ENCODE results near the gene ARSK. TPM values are rescaled to one million over a fixed set of nuclear protein-coding genes. Genes with fewer than 3 reads are reported as not detected.

The ARSK gene
- polyA plus RNA-seq, 1 of the 3 experiments (the other 2 are of a cell fraction), result 5.6 TPM

GRCh38 chr5:95620030-95620869 lies 65.3 kb downstream of the ARSK start, which contains the start of gene GPR150:
Gene GPR150, plus strand, starts transcription at chr5:95620087. Its CDS starts 189 bp downstream, at chr5:95620276.
- Histone ChIP-seq H3K4me2 (peak within 1 kb of the TSS; percentile 77), H3K9ac (no peak within 1 kb of the TSS), H3K27me3 (ENCODE audit: insufficient read depth) (no peaks in the 10 kb centered on the region), H3K9me3 (no peaks in the 10 kb centered on the region), H3K27ac (ENCODE audit: low read depth in 2 of 2, low read length in 1 of 2) (no peak within 1 kb of the TSS), H3K9me2 (no peaks in the 10 kb centered on the region), H3K4me1 (ENCODE audit: control insufficient read depth in 1 of 2, insufficient read depth in 2 of 2, low read depth in 1 of 2, low read length in 1 of 2) (peaks cover 0 to 3% of the 10 kb centered on the region in 2 experiments; a peak in 2 of 4 replicates), H3K36me3 (replicated peaks in 1 of 2; ENCODE audit: control insufficient read depth in 1 of 2, insufficient read depth in 2 of 2, low read length in 1 of 2) (no peaks in the 10 kb centered on the region), H3K4me3 (ENCODE audit: low read depth in 2 of 2, low read length in 1 of 2) (peak within 1 kb of the TSS; percentile 49 to 56), H4K20me1 (ENCODE audit: insufficient read depth) (no peaks in the 10 kb centered on the region), H3K79me2 (ENCODE audit: insufficient read depth) (no peaks in the 10 kb centered on the region), H2AFZ (ENCODE audit: low read depth) (peak within 1 kb of the TSS; percentile 87; the same call in 1 of the 2 replicates), H3F3A (replicated peaks; ENCODE audit: insufficient read depth) (no peaks in the 10 kb centered on the region)
- POLR2A ChIA-PET, result no interaction called here
- CTCF ChIA-PET, result interaction anchor here (0.9 to 1.3 kb wide), 4 partner anchors 9 to 161 kb away, joined by 3 to 4 read pairs (median 4); no protein-coding TSS in a partner anchor
- 35% methylated on average over 31 of the region's 85 CpGs for WGBS (ENCODE audit: low lambda C conversion rate)
- DNase-seq, result peak; percentile 87
- TF ChIP-seq RFX5 (IDR thresholded peaks at IDR 0.05; ENCODE audit: low read length), result no peak
- TF ChIP-seq TAF1 (IDR thresholded peaks at IDR 0.05; ENCODE audit: borderline replicate concordance, low read depth, low read length), result no peak
- no peak for TF ChIP-seq USF2 (IDR thresholded peaks at IDR 0.05; ENCODE audit: borderline replicate concordance, low read depth, low read length)
- TF ChIP-seq MAX (IDR thresholded peaks at IDR 0.05; ENCODE audit: low read depth), result peak; percentile 81

- Histone ChIP-seq H3K36me3 (replicated peaks in 1 of 2; ENCODE audit: control insufficient read depth in 1 of 2, insufficient read depth in 2 of 2, low read length in 1 of 2) (no peaks in the 10 kb centered on the region), H3K4me3 (ENCODE audit: low read depth in 2 of 2, low read length in 1 of 2) (peak overlapping the region; percentile 49 to 56), H2AFZ (ENCODE audit: low read depth) (peak overlapping the region; percentile 87; the same call in 1 of the 2 replicates), H3K9me2 (no peaks in the 10 kb centered on the region), H3F3A (replicated peaks; ENCODE audit: insufficient read depth) (no peaks in the 10 kb centered on the region), H3K4me2 (peak overlapping the region; percentile 71), H3K9ac (no peak overlapping the region), H4K20me1 (ENCODE audit: insufficient read depth) (no peaks in the 10 kb centered on the region), H3K27me3 (ENCODE audit: insufficient read depth) (no peaks in the 10 kb centered on the region), H3K79me2 (ENCODE audit: insufficient read depth) (no peaks in the 10 kb centered on the region), H3K4me1 (ENCODE audit: control insufficient read depth in 1 of 2, insufficient read depth in 2 of 2, low read depth in 1 of 2, low read length in 1 of 2) (peaks cover 0 to 3% of the 10 kb centered on the region in 2 experiments; a peak in 2 of 4 replicates), H3K9me3 (no peaks in the 10 kb centered on the region), H3K27ac (ENCODE audit: low read depth in 2 of 2, low read length in 1 of 2) (no peak overlapping the region)
- WGBS (ENCODE audit: low lambda C conversion rate), result 57% methylated on average over 5 of the region's 92 CpGs
- peak; percentile 80 for DNase-seq
- CTCF ChIA-PET, result interaction anchor here (0.9 to 1.3 kb wide), 4 partner anchors 10 to 160 kb away, joined by 3 to 4 read pairs (median 4); no protein-coding TSS in a partner anchor
- POLR2A ChIA-PET, result no interaction called here
- TF ChIP-seq TEAD4 (IDR thresholded peaks at IDR 0.05; ENCODE audit: borderline replicate concordance, insufficient read depth) (no peak), TAF1 (IDR thresholded peaks at IDR 0.05; ENCODE audit: borderline replicate concordance, low read depth, low read length) (no peak), FOSL2 (IDR thresholded peaks at IDR 0.05; ENCODE audit: borderline replicate concordance, low read depth) (no peak), GATA2 (CRISPR knock-in tag; IDR thresholded peaks at IDR 0.05) (no peak), USF2 (IDR thresholded peaks at IDR 0.05; ENCODE audit: borderline replicate concordance, low read depth, low read length) (no peak), EP300 (IDR thresholded peaks at IDR 0.05; ENCODE audit: borderline replicate concordance in 1 of 2, low read depth in 1 of 2, low read length in 1 of 2) (no peak), FOXJ3 (CRISPR knock-in tag; IDR thresholded peaks at IDR 0.05) (no peak), SIN3A (IDR thresholded peaks at IDR 0.05; ENCODE audit: borderline replicate concordance, low read depth, low read length) (no peak), CTCF (IDR thresholded peaks at IDR 0.05) (no peak), POLR2AphosphoS5 (IDR thresholded peaks at IDR 0.05; ENCODE audit: low read depth, low read length) (no peak), MXI1 (IDR thresholded peaks at IDR 0.05; ENCODE audit: low read depth, low read length) (0 out of 2 replicates have a peak, but pooled peaks have one; percentile 19), MAX (IDR thresholded peaks at IDR 0.05; ENCODE audit: low read depth) (peak; percentile 51; the same call in 1 of the 2 replicates), RFX5 (IDR thresholded peaks at IDR 0.05; ENCODE audit: low read length) (peak; percentile 94), ELF1 (IDR thresholded peaks at IDR 0.05) (no peak), PBX3 (IDR thresholded peaks at IDR 0.05) (no peak), RAD21 (IDR thresholded peaks at IDR 0.05; ENCODE audit: low read length) (no peak)
Observed at GRCh38 chr5:95620870-95621838, 66.3 kb downstream of the ARSK start.

Measured in SK-N-SH (cell line).